Measurements from ENCODE around the gene IFT52.
"Not testable (repeated sequence)": the region's sequence is repeated elsewhere in the genome, so short reads cannot be mapped to it uniquely, and the experiment has no call there.

Gene IFT52

DNA sequence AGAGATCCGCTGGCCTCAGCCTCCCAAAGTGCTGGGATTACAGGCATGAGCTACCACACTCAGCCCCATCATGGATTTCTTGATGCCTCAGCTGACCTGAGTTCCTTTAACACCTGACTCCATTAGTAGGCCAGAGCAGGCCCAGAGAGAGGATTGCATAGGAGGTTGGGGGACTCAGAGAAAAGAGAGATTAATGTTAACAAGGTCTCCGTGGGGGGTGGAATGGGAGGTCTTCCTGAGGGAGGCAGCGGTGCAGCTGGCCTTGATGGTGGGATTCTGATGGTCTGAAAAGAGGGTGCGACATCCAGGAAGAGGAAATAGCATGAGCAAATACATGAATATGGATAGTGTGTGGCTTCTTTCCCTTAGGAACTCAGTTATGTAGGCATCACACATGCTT lies 22.0 kb upstream of the IFT52 start:
- no peak for DNase-seq (ENCODE audit: low spot score)

GRCh38 chr20:43569282-43569681 lies 21.5 kb upstream of the IFT52 start:
- DNase-seq (ENCODE audit: low spot score): no peak

DNA sequence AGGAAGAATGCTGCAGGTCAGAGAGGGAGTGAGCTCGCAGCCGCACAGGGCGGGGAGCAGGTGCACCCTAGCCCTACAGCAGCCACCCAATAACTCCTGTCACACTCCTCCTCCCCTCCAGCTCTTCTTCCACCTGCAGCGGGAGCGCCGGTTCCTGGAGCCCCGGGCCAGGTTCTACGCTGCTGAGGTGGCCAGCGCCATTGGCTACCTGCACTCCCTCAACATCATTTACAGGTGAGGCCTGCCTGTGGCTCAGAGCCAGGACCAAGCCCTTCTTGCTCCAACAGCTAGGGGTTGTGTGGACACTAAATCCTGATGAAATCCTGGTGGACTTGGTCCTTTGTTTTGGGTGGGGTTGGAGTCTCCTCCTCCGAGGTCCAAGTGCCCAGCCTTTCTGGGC lies 20.2 kb upstream of the IFT52 start:
- no peak for DNase-seq (ENCODE audit: low spot score)

DNA sequence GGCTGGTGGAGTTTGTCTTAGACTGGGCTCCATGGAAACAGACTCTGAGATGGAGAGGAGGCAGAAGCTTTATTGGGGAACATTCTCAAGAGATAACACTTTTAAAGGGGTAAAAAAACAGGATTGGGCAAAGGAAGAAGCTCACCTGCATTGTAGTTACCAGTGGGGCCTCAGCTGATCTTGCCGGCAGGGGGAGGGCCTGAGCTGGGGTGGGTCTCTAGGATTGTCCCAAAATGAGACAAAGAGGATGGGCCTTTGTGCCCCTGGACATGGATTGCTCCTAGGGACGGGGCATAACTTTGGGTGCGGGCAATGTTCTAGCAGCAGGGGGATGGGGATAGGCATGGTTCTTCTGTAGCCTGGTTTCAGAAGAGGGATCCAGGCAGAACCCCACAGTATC lies 19.4 kb upstream of the IFT52 start:
- no peak for DNase-seq (ENCODE audit: low spot score)

GRCh38 chr20:43571771-43572170 lies 19.0 kb upstream of the IFT52 start:
- DNase-seq (ENCODE audit: low spot score): no peak

DNA sequence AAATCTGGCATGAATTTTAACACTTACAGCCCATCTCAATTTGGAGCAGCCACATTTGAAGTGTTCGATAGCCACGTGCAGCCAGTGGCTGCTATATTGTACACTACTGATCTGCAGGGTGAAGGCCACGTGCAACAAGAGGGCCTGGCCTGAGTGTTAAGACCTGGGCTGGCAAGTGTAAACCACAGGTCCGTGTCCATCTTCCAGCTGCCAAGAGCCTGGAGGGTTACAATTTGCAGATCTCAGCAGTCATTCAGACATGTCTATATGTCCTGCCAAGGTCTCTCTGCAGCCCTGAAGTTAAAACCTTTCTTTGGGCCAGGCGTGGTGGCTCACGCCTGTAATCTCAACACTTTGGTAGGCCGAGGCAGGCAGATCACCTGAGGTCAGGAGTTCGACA lies 17.8 kb upstream of the IFT52 start:
- no peak for DNase-seq (ENCODE audit: low spot score)

DNA sequence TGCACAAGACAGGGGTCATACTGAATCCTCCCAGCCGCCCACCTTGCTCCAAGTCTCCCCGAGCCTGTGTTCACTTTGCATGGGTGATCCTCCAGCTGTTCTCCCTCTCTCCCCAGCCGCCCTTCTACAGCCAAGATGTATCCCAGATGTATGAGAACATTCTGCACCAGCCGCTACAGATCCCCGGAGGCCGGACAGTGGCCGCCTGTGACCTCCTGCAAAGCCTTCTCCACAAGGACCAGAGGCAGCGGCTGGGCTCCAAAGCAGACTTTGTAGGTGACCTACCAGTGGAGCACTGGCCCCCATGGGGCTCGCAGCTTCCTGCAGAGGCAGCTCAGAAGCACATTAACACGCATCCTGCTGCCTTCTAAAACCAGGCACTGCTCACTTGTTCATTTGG lies 14.6 kb upstream of the IFT52 start:
- no peak for DNase-seq (ENCODE audit: low spot score)

- no peak for DNase-seq (ENCODE audit: low spot score)
Observed at GRCh38 chr20:43579861-43580793, 10.6 kb upstream of the IFT52 start.

- DNase-seq (ENCODE audit: low spot score): no peak
Observed at GRCh38 chr20:43583133-43583864, 7.4 kb upstream of the IFT52 start.

DNA sequence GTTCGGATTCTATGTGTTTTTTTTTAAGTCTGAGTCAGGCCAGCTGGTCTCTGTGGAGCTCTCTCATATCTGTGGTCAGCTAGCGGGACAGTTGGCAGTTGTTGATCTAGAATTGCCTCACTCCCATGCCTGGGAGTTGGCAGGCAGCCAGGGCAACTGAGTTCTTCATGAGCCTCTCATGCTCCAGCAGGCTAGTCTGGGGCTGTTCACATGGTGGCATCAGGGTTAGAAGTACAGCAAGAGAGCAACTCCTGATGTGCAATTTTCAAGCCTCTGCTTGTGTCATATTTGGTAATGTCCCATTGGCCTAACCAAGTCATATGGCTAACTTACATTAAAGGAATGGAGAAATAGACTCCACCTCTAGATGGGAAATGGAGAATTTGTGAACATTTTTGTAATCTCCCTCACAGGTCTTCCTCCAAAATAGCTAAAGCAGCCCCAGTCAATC lies 6.7 kb upstream of the IFT52 start:
- DNase-seq (ENCODE audit: low spot score): no peak

GRCh38 chr20:43584448-43585136 lies 6.1 kb upstream of the IFT52 start:
- DNase-seq (ENCODE audit: low spot score): no peak

DNA sequence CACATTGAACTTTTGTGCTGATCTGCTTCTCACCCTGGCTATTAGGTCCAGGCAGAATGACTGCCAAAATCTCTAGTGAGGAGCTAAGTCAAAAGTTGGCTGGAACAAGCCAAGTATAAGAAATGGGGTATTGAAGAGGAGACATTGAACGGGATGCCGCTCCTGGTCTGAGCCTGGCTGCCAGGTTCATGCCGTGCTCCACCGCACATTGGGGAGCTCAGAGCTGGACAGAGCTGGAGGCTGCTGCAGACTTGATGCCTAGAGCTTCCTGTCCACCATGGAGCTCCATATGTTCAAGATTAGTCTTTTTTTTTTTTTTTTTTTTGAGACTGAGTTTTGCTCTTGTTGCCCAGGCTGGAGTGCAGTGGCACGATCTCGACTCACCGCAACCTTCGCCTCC lies 4.1 kb upstream of the IFT52 start:
- no peak for DNase-seq (ENCODE audit: low spot score)

DNA sequence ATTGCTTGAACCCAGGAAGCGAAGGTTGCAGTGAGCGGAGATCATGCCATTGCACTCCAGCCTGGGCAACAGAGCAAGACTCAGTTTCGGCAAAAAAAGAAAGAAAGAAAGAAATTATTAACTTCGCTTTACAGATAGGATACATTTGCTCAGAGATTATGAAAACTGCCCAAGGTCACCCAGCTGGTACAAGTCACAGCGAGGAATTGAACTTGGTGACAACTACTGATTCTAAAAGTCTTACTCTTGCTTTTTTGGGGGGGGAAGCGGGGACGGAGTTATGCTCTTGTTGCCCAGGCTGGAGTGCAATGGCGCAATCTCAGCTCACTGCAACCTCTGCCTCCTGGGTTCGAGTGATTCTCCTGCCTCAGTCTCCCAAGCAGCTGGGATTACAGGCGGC lies 2.2 kb upstream of the IFT52 start:
- not testable (repeated sequence) for DNase-seq (ENCODE audit: low spot score)

- peak; percentile 11 for DNase-seq (ENCODE audit: low spot score)
Observed at GRCh38 chr20:43590036-43590391, 723 bp upstream of the IFT52 start.

GRCh38 chr20:43601960-43602359 lies 11.2 kb downstream of the IFT52 start:
- DNase-seq (ENCODE audit: low spot score): not testable (repeated sequence)

DNA sequence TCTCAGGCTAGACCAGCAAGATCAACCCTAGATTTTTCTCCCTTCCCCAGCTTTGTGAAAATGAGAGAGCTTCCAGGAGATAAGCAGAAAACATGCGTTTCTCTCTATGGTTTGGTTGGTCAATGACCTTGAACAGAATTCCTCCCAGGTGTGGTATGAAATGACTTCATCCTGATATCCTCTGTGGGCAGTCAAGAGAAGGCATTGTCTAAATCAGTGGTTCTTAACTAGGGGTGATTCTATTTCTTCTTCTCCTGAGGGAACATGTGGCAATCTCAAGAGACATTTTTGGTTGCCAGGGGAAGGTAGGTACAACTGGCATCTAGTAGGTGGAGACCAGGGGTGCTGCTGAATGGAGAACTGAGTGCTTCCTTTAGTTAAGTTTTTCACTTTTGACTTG lies 12.4 kb downstream of the IFT52 start:
- DNase-seq (ENCODE audit: low spot score): no peak

DNA sequence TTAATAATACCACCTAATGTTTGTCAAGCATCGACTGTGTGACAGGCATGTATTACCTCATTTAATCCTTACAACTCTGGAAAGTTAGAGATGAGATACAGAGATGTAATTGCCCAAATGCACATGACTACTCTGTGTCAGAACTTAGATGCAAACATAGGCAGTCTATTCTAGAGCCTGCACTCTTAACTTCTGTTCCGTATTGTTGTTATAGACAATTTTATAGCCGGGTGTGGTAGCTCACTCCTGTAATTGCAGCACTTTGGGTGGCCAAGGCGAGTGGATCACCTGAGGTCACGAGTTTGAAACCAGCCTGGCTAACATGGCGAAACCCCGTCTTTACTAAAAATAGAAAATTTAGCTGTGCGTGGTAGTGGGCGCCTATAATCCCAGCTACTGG lies 15.0 kb downstream of the IFT52 start:
- DNase-seq (ENCODE audit: low spot score): no peak

DNA sequence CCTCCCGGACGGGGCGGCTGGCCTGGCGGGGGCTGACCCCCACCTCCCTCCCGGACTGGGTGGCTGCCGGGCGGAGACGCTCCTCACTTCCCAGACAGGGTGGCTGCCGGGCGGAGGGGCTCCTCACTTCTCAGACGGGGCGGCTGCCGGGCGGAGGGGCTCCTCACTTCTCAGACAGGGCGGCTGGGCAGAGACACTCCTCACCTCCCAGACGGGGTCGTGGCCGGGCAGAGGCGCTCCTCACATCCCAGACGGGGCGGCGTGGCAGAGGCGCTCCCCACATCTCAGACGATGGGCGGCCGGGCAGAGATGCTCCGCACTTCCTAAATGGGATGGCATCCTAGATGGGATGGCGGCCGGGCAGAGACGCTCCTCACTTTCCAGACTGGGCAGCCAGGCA lies 16.5 kb downstream of the IFT52 start:
- DNase-seq (ENCODE audit: low spot score): not testable (repeated sequence)

- no peak for DNase-seq (ENCODE audit: low spot score)
Observed at GRCh38 chr20:43631598-43631997, 40.9 kb downstream of the IFT52 start.

DNA sequence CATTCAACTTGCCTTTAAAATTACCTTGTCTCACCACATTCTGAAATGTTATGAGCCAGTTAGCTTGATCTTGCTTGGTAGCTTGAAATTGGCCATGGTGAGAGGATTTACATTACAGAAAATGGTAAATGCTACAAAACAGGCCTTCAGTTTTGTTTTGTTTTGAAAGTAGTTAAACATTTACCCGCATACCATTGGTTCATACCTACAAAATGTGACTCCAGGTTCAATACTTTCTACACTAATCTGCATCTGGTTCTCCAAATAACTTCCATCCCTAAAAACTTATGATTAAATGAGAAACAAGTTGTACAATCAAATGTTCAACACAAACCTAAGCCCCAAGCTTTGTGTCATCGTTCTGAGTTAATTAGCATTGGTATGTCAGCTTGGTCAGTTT lies 45.7 kb downstream of the IFT52 start:
- no peak for DNase-seq (ENCODE audit: low spot score)

GRCh38 chr20:43642548-43642947 lies 51.8 kb downstream of the IFT52 start:
- no peak for DNase-seq (ENCODE audit: low spot score)

DNA sequence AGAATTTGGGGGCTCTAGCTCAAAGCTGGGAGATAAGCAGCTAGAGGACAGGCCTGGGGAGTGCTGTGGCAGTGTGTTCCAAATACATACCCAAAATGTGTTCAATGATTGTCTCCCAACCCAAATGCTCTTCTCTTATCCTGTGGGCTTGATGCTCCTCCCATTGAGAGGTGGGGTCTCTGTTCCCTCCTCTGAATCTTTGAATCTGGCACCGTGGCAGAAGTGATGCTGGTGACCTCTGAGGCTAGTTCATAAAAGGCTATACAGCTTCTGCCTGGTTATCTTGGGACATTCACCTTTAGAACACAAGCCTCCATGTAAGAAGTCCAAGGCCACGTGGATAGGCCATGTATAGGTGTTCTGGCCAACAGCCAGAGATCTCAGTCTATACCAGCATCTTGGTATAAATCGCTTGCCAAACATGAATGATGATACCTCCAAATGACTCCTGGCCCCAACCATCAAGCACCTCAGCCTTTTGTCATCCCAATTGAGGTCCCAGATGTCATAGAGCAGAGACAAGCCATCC lies 60.3 kb downstream of the IFT52 start:
- no peak for DNase-seq (ENCODE audit: low spot score)

All from activated CD4-positive, alpha-beta T cell treated with anti-CD3 and anti-CD28 coated beads, Interleukin-2, Interleukin-4, amounts not matched to agents 100 ng/mL and 50 ng/mL, durations not matched to agents 16 hours and 8 hours (primary cell).